Left ventricle myocardium inferior (tissue), 1 donor: Measurements from ENCODE around the gene EPS8. TPM values are rescaled to one million over a fixed set of nuclear protein-coding genes. Genes with fewer than 3 reads are reported as not detected.
A peak's percentile ranks its signal among the peaks of the same experiment; 100 is the strongest.
"Not testable (repeated sequence)": the region's sequence is repeated elsewhere in the genome, so short reads cannot be mapped to it uniquely, and the experiment has no call there.

ENCODE experiments used
- DNase-seq: peaks from one replicate; pipeline ENCODE4 v3.0.0-alpha.2; 2020
- H3K27ac ChIP-seq: fragments of 200-600 bp; replicated peaks from 2 replicates; pipeline ENCODE4 v1.8.0; 2021
- H3K27me3 ChIP-seq: fragments of 200-600 bp; 2 replicates; pipeline ENCODE4 v1.8.0; 2021; ENCODE audit warnings: low read depth
- H3K36me3 ChIP-seq: fragments of 200-600 bp; 2 replicates; pipeline ENCODE4 v1.8.0; 2021
- H3K4me1 ChIP-seq: fragments of 200-600 bp; 2 replicates; pipeline ENCODE4 v1.8.0; 2021
- H3K4me3 ChIP-seq: fragments of 200-600 bp; 2 replicates; pipeline ENCODE4 v1.8.0; 2021; ENCODE audit warnings: mild to moderate bottlenecking, moderate library complexity
- H3K9me3 ChIP-seq: fragments of 200-600 bp; replicated peaks from 2 replicates; pipeline ENCODE4 v1.8.0; 2021
- CTCF ChIP-seq: fragments of 200-600 bp; IDR thresholded peaks from 2 replicates; pipeline ENCODE4 v1.8.0; 2021; ENCODE audit warnings: antibody characterized with exemption, mild to moderate bottlenecking, borderline replicate concordance
- intact Hi-C: fragments of 100-400 bp; cut with micrococcal nuclease; formaldehyde crosslinking; loops from one replicate; pipeline ENCODE4 v1.11.0; 2022
- total RNA-seq: library from RNA; stranded (reverse); fragmentation: NEBNext Ultra II Directional; extraction: Animal tissue kit (Norgen Biotek cat#: 25700); gene quantifications from one replicate; pipeline ENCODE4 v1.2.1, GENCODE V29; 2021
- donor health status: DM: no; HTN: yes; CAD: no; lungs with severe emphysema.

The EPS8 gene
- total RNA-seq, 1 donor from 2014 or later = 18.9 TPM

- Histone ChIP-seq H3K9me3 (peaks cover under 1% of the 10 kb centered on the region), H3K4me3 (no peak overlapping the region), H3K4me1 (peaks cover 46% of the 10 kb centered on the region), H3K27ac (peak overlapping the region; percentile 47), H3K27me3 (no peaks in the 10 kb centered on the region), H3K36me3 (no peaks in the 10 kb centered on the region)
- intact Hi-C loops = no loop called here
- no peak for TF ChIP-seq CTCF
- no peak for DNase-seq
Observed at GRCh38 chr12:15767301-15767700, 21.9 kb downstream of the EPS8 start.

- Histone ChIP-seq H3K27ac (no peak overlapping the region), H3K4me3 (no peak overlapping the region), H3K36me3 (no peaks in the 10 kb centered on the region), H3K4me1 (peaks cover 17% of the 10 kb centered on the region), H3K27me3 (no peaks in the 10 kb centered on the region), H3K9me3 (peaks cover 13% of the 10 kb centered on the region)
- TF ChIP-seq CTCF = no peak
- intact Hi-C loops = no loop called here
- DNase-seq = no peak
Observed at GRCh38 chr12:15763328-15763727, 25.9 kb downstream of the EPS8 start.

- DNase-seq, H3K36me3 ChIP-seq, H3K4me1 ChIP-seq, H3K27me3 ChIP-seq, intact Hi-C loops, H3K4me3 ChIP-seq, H3K27ac ChIP-seq: not testable (repeated sequence)
- peaks cover 13% of the 10 kb centered on the region for H3K9me3 ChIP-seq
Observed at GRCh38 chr12:15762162-15762561, 27.0 kb downstream of the EPS8 start.

- intact Hi-C loops = no loop called here
- no peak for DNase-seq
- H3K9me3 ChIP-seq = peaks cover 13% of the 10 kb centered on the region
- no peaks in the 10 kb centered on the region for H3K36me3 ChIP-seq
- TF ChIP-seq CTCF = no peak
- no peak overlapping the region for H3K27ac ChIP-seq
- peaks cover 4% of the 10 kb centered on the region for H3K4me1 ChIP-seq
- H3K27me3 ChIP-seq = no peaks in the 10 kb centered on the region
- no peak overlapping the region for H3K4me3 ChIP-seq
Observed at GRCh38 chr12:15757553-15758255, 31.5 kb downstream of the EPS8 start.

- no peak overlapping the region for H3K4me3 ChIP-seq
- peaks cover 9% of the 10 kb centered on the region for H3K9me3 ChIP-seq
- TF ChIP-seq CTCF = no peak
- H3K27me3 ChIP-seq = no peaks in the 10 kb centered on the region
- no peak for DNase-seq
- H3K27ac ChIP-seq = no peak overlapping the region
- peaks cover 5% of the 10 kb centered on the region for H3K4me1 ChIP-seq
- intact Hi-C loops = no loop called here
- H3K36me3 ChIP-seq = no peaks in the 10 kb centered on the region
Observed at GRCh38 chr12:15756822-15757221, 32.4 kb downstream of the EPS8 start.

- H3K27ac ChIP-seq = no peak overlapping the region
- no peak for DNase-seq
- TF ChIP-seq CTCF = no peak
- peaks cover 9% of the 10 kb centered on the region for H3K4me1 ChIP-seq
- intact Hi-C loops = no loop called here
- no peak overlapping the region for H3K4me3 ChIP-seq
- no peaks in the 10 kb centered on the region for H3K9me3 ChIP-seq
- no peaks in the 10 kb centered on the region for H3K36me3 ChIP-seq
- H3K27me3 ChIP-seq = no peaks in the 10 kb centered on the region
Observed at GRCh38 chr12:15754233-15754632, 35.0 kb downstream of the EPS8 start.
